ENCODE results near the gene UFSP1.

- TF ChIP-seq CTCF (IDR thresholded peaks at IDR 0.05) (no peak), POLR2A (IDR thresholded peaks at IDR 0.05) (no peak)
These were observed 29.7 kb downstream of the UFSP1 start for GRCh38 chr7:100859856-100860255.
